ENCODE results near the gene MVP. TPM values are rescaled to one million over a fixed set of nuclear protein-coding genes. Genes with fewer than 3 reads are reported as not detected.

The MVP gene
- total RNA-seq, 1 donor from 2014 or later = 87.1 TPM

DNA sequence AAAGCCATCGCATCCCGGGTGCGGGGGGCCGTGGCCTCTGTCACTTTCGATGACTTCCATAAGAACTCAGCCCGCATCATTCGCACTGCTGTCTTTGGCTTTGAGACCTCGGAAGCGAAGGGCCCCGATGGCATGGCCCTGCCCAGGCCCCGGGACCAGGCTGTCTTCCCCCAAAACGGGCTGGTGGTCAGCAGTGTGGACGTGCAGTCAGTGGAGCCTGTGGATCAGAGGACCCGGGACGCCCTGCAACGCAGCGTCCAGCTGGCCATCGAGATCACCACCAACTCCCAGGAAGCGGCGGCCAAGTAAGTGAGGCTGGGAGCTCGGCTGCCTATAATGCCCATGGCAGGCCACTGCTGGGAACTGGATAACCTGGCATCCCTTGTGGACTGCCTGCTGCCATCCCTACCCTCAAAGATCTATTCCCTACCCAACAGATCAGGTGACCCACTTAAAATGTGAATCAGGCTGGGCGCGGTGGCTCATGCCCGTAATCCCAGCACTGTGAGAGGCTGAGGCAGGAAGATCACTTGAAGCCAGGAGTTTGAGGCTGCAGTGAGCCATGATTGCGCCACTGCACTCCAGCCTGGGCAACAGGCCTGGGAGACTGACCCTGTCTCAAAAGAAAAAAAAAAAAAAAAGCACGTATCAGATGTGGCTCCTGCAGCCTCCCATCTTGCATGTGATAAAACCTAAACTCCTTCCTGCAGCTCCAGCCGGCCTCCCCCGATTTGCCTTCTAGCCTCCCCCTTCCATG is 24.5 kb downstream of the MVP start:
- TF ChIP-seq, protein P1, sequence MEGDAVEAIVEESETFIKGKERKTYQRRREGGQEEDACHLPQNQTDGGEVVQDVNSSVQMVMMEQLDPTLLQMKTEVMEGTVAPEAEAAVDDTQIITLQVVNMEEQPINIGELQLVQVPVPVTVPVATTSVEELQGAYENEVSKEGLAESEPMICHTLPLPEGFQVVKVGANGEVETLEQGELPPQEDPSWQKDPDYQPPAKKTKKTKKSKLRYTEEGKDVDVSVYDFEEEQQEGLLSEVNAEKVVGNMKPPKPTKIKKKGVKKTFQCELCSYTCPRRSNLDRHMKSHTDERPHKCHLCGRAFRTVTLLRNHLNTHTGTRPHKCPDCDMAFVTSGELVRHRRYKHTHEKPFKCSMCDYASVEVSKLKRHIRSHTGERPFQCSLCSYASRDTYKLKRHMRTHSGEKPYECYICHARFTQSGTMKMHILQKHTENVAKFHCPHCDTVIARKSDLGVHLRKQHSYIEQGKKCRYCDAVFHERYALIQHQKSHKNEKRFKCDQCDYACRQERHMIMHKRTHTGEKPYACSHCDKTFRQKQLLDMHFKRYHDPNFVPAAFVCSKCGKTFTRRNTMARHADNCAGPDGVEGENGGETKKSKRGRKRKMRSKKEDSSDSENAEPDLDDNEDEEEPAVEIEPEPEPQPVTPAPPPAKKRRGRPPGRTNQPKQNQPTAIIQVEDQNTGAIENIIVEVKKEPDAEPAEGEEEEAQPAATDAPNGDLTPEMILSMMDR (IDR thresholded peaks at IDR 0.05; ENCODE audit: insufficient read depth, low read length, severe bottlenecking) = no peak
- Histone ChIP-seq H3K27me3 (ENCODE audit: control insufficient read depth, insufficient read depth, low read length) (no peaks in the 10 kb centered on the region), H3K36me3 (ENCODE audit: control insufficient read depth, insufficient read depth, low read length) (peaks cover 42% of the 10 kb centered on the region), H3K4me3 (ENCODE audit: low read depth, low read length) (no peak overlapping the region)
- no peak for DNase-seq (ENCODE audit: low read depth)
- FAIRE-seq = no peak

DNA sequence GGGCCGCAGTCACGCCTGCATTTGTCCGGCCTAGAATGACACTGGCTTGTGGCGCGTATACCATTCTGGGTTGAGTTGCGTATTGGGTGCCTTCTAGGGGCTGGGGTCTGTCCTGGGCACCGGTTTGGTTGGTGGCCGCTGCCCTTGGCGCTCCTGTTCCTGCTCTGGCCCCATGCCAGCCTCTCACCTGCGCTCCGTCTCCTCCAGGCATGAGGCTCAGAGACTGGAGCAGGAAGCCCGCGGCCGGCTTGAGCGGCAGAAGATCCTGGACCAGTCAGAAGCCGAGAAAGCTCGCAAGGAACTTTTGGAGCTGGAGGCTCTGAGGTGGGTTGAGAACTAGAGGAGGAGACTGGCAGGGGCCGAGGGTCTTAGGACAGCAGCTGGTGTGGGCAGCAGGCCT is 25.4 kb downstream of the MVP start:
- FAIRE-seq = no peak

DNA sequence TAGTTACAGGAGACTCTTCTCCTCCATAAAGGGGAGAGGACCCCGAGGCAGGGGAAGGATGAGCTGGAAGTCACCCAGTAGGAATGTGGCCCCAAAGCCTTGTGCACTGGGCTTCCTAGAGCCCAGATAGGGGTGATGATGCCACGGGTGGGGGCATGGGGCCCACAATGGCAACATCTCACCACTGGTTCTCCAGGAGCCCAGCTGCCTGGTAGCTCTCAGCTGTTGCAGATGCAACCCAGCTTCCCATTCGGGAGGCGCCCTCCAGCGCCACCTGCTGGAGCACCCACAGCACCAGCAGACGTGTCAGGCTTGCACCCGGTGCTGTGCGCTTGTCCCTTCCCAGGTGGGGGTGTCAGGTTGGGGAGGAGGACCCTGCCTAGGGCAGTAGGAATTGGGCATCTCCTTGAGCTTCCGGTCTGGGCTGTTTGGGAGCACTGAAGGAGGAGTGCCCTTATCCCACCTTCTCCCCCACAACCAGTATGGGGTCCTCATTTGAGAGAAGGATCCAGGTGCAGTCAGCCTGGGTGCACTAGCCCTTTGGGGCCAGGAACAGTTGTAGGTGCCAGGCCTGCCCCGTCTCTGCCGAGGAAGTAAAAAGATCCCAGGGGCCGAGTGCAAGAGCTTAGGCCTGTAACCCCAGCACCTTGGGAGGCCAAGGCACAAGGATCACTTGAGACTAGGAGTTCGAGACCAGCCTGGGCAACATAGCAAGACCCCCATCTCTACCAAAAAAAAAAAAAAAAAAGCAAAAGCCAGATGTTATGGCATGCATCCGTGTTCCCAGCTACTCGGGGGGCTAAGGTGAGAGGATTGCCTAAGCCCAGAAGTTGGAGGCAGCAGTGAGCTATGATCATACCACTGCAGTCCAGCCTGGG is 28.4 kb downstream of the MVP start:
- no peak overlapping the region for H3K4me3 ChIP-seq (ENCODE audit: low read depth, low read length)
- TF ChIP-seq, protein P1 (IDR thresholded peaks at IDR 0.05; ENCODE audit: insufficient read depth, low read length, severe bottlenecking) = peak; percentile 98
- no peaks in the 10 kb centered on the region for H3K27me3 ChIP-seq (ENCODE audit: control insufficient read depth, insufficient read depth, low read length)
- peaks cover 26% of the 10 kb centered on the region for H3K36me3 ChIP-seq (ENCODE audit: control insufficient read depth, insufficient read depth, low read length)
- peak; percentile 35 for DNase-seq (ENCODE audit: low read depth)
- FAIRE-seq = no peak

More for the DNA sequence above, 25.4 kb downstream of the MVP start:
- peaks cover 37% of the 10 kb centered on the region for H3K36me3 ChIP-seq (ENCODE audit: control insufficient read depth, insufficient read depth, low read length)
- H3K4me3 ChIP-seq (ENCODE audit: low read depth, low read length) = no peak overlapping the region
- H3K27me3 ChIP-seq (ENCODE audit: control insufficient read depth, insufficient read depth, low read length) = no peaks in the 10 kb centered on the region
- TF ChIP-seq, protein P1 (IDR thresholded peaks at IDR 0.05; ENCODE audit: insufficient read depth, low read length, severe bottlenecking) = no peak
- no peak for DNase-seq (ENCODE audit: low read depth)

DNA sequence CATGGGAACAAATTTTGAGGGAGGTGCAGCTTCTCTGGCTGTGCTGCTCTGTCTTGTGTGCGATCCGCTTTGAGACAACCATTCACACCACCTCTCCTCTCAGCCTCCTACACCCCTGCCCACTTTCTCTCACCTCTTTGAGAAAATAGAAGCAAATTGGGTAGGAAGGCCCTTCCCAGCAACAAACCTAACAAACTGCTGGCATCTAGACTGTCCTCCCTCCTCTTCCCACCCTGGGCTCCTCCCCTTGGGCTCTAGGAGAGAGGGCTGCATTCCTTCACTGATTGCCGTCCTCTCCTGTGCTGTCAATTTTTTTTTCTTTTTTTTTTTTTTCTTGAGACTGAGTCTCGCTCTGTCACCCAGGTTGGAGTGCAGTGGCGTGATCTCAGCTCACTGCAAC is 29.2 kb downstream of the MVP start:
- FAIRE-seq = no peak
- no peak for DNase-seq (ENCODE audit: low read depth)

DNA sequence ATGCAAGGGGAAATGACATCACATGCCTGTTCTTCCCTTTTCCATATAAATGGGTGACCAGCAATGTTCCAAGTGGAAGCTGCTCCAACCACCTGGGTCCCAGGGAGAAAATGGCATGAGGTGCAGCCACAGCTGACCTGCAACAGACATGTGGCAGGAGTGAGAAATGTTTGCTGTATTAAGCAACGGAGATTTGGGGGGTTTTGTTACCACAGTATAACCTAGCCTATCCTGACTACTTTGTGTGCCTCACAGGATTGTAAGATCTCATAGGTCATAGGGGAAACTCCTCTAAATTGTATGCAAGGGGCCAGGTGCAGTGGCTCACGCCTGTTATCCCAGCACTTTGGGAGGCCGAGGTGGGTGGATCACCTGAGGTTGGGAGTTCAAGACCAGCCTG is 30.7 kb downstream of the MVP start:
- Histone ChIP-seq H3K4me3 (ENCODE audit: low read depth, low read length) (no peak overlapping the region), H3K36me3 (ENCODE audit: control insufficient read depth, insufficient read depth, low read length) (peaks cover 14% of the 10 kb centered on the region), H3K27me3 (ENCODE audit: control insufficient read depth, insufficient read depth, low read length) (no peaks in the 10 kb centered on the region)
- DNase-seq (ENCODE audit: low read depth) = no peak
- TF ChIP-seq, protein P1 (IDR thresholded peaks at IDR 0.05; ENCODE audit: insufficient read depth, low read length, severe bottlenecking) = no peak
- FAIRE-seq = no peak

More for the DNA sequence above, 29.2 kb downstream of the MVP start:
- H3K27me3 ChIP-seq (ENCODE audit: control insufficient read depth, insufficient read depth, low read length) = no peaks in the 10 kb centered on the region
- H3K36me3 ChIP-seq (ENCODE audit: control insufficient read depth, insufficient read depth, low read length) = peaks cover 24% of the 10 kb centered on the region
- no peak overlapping the region for H3K4me3 ChIP-seq (ENCODE audit: low read depth, low read length)
- TF ChIP-seq, protein P1 (IDR thresholded peaks at IDR 0.05; ENCODE audit: insufficient read depth, low read length, severe bottlenecking) = no peak
